Stimulated activated CD8-positive, alpha-beta memory T cell treated with anti-CD3 and anti-CD28 coated beads, Interleukin-15, amount 100 ng/mL, for 24 hours (primary cell): ENCODE data around the gene NENF.
A peak's percentile ranks its signal among the peaks of the same experiment; 100 is the strongest.

Experiments
- DNase-seq: peaks from one replicate; pipeline ENCODE4 v3.0.0-alpha.2; 2020; ENCODE audit warnings: low read depth

The NENF gene

GRCh38 chr1:212431644-212432043 is 1.1 kb upstream of the NENF start:
- no peak for DNase-seq

GRCh38 chr1:212432272-212432660 is 454 bp upstream of the NENF start:
- DNase-seq: no peak

GRCh38 chr1:212433577-212434462 is 1.1 kb downstream of the NENF start:
- no peak for DNase-seq

GRCh38 chr1:212434992-212435391 is 2.3 kb downstream of the NENF start:
- DNase-seq: no peak

- no peak for DNase-seq
Measured at GRCh38 chr1:212437179-212437798, 4.6 kb downstream of the NENF start.

- no peak for DNase-seq
Measured at GRCh38 chr1:212438831-212439237, 6.1 kb downstream of the NENF start.

GRCh38 chr1:212440419-212440818 is 7.7 kb downstream of the NENF start:
- DNase-seq: no peak

- DNase-seq: no peak
Measured at GRCh38 chr1:212442408-212442807, 9.7 kb downstream of the NENF start.

- DNase-seq: no peak
Measured at GRCh38 chr1:212446333-212446732, 13.6 kb downstream of the NENF start.

GRCh38 chr1:212447478-212447877 is 14.8 kb downstream of the NENF start:
- no peak for DNase-seq

GRCh38 chr1:212450331-212450881 is 17.7 kb downstream of the NENF start:
- DNase-seq: no peak

- DNase-seq: no peak
Measured at GRCh38 chr1:212451416-212452322, 18.9 kb downstream of the NENF start.

GRCh38 chr1:212452323-212453155 is 19.8 kb downstream of the NENF start:
- DNase-seq: no peak

GRCh38 chr1:212453156-212453857 is 20.6 kb downstream of the NENF start:
- DNase-seq: no peak

GRCh38 chr1:212454741-212455140 is 22.0 kb downstream of the NENF start:
- DNase-seq: no peak

GRCh38 chr1:212455401-212455800 is 22.7 kb downstream of the NENF start:
- no peak for DNase-seq

GRCh38 chr1:212455803-212456528 is 23.2 kb downstream of the NENF start:
- peak; percentile 83 for DNase-seq

GRCh38 chr1:212457740-212458338 is 25.1 kb downstream of the NENF start:
- DNase-seq: peak; percentile 25

GRCh38 chr1:212458817-212459216 is 26.1 kb downstream of the NENF start:
- no peak for DNase-seq
